NCI-H446 treated with DMSO at 0.1 percent for 48 hours (cell line): ENCODE results near the gene TOR3A.

ENCODE experiments used
- DNase-seq: peaks from one replicate; lab custom pipeline; 2025; lab: John Stamatoyannopoulos, UW

Gene TOR3A

DNA sequence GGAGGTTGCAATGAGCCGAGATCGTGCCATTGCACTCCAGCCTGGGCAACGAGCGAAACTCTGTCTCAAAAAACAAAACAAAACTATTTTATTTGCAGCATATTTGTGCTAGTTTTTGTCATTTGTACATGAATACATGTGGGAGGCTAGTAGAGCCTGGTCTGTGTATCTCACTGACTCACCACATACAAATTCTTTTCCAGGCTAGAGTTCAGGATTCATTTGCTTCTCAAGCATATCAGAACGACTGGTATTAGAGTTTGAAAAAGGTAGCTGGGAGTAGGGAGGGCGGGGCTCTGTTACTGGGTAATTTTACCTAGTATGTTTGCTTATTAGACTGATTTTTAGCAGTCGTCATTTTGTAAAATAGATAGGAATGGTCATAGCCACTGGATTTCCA, 4.5 kb upstream of the TOR3A start:
- DNase-seq = no peak

DNA sequence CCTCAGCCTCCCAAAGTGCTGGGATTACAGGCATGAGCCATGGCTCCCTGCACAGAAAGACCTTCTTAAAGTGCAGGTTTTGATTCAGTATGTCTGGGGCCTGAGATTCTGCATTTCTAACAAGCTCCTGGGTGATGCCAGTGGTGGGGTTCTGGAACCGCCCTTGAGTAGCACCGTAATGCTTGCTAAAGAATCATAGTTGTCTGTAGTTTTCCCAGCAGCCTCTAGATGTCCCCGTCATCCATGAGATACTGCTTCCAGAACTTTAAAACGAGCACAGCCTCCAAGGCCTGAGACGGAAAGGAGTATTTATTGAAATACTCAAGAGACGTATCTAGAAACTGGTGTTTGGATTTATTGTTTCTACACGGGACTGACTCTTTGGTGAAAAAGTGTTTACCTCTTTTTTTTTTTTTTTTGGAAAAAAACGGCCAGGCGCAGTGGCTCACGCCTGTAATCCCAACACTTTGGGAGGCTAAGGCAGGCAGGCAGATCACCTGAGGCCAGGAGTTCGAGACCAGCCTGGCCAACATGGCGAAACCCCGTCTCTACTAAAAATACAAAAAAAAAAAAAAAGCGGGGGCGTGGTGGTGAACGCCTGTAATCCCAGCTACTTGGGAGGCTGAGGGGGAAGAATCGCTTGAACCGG, 2.6 kb upstream of the TOR3A start:
- peak; percentile 39 for DNase-seq

DNA sequence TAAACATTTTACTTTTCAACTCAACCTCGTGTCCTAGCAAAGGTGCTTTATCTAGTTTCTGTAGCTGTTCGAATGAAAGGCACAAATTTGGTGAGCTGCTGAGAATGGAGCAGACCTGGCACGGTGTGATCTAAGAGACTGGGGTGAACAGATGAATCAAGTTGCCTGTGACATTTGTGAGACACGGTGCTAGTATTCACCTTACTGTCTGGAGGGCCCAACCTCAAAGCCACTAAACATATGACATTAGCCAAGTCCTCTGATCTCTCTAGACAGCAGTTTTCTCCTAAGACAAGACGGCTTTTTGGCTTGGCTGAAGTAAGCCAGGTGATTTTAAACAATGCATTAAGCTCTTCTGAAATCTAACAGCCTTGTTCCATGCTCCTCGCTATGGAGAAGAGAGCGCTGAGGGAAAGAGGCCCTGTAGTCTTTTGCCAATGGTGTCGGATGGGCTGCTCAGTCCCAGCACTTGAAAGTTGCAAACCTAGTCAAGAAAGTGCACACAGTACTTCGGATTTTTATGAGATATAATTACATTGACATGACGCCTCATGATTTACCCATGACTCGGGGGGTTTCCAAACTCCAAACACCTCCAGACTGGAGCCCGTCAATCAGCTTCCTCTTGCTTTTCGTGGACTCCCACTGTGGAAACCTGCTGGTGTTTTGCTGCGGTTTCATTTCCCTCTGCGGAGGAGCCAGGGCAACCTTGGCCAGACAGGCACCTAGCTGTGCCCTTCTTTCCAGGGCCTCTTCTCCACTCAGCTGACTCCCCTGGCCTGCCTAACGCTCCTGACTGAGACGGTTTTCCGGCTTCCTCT, 794 bp upstream of the TOR3A start:
- DNase-seq = no peak

DNA sequence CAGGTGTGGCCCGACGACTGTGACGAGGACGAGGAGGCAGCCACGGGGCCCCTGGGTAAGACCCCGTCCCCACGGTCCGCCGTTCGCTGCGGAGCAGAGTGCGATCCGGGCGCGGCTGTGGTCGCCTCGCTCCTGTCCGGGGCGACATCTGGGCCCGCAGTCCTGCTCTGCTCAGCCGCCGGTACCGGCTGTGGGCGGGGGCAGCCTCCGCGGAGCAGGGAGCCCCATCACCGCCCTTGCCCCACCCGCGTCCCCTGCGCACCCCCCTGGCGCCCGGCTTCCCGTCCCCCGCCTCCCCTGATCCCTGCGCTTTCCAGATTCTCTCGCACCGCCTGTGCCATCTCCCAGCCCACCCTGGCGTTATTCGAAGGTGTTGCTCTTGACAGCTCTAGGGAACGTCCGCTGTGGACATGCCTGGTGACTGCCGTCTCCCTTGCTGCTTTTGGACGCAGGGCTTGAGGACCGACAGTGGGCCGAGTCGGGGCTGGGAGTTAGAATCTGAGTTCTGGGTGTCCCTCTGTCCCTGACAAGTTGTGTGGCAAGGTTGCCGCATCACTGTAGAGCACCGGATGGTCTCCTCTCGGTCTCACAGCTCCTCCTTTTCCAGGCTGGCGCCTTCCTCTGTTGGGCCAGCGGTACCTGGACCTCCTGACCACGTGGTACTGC, 596 bp downstream of the TOR3A start:
- no peak for DNase-seq

DNA sequence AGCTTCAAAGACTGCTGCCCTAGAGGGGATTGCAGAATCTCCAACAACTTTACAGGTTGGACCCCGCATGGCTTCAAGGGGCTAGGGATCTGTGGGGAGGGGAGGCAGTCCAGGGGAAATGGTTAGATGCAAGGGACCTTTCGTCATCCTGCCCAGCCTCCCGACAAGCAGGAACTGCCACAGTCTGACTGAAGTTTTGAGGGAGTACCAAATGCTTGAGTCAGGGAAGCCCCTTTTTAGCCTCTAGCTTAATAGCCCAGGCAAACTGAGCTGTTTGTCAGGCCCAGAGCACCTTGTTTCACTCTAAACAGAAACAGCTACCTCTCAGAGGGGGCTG, 1.1 kb downstream of the TOR3A start:
- no peak for DNase-seq

DNA sequence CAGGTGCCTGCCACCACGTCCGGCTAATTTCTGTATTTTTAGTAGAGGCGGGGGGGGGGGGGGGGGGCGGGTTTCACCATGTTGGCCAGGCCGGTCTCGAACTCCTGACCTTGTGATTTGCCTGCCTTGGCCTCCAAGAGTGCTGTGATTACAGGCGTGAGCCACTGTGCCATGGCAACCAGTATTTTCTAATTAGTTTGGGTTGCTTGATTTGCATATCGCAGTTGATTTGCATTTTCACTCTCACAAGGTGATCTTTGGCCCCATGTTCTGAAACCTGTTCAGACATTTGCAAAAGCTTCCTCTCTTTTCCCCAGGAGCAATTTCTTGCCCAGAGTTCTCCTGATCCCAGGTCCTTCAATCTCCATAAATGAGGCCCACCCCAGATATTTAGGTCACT, 1.7 kb downstream of the TOR3A start:
- no peak for DNase-seq

DNA sequence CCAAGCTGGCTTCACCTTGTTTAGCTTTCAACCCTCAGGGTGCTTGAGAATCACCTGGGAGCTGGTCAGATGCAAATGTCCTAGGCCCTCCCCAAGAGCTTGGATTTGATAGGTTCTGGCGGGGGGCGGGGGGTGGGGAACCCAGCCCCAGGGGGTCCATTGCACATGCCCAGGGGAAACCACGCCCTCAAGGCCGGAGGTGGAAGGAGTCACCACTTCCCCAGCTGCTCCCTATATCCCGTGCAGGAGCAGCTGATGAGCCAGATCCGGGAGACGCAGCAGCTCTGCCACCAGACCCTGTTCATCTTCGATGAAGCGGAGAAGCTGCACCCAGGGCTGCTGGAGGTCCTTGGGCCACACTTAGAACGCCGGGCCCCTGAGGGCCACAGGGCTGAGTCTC, 5.8 kb downstream of the TOR3A start:
- DNase-seq = no peak

DNA sequence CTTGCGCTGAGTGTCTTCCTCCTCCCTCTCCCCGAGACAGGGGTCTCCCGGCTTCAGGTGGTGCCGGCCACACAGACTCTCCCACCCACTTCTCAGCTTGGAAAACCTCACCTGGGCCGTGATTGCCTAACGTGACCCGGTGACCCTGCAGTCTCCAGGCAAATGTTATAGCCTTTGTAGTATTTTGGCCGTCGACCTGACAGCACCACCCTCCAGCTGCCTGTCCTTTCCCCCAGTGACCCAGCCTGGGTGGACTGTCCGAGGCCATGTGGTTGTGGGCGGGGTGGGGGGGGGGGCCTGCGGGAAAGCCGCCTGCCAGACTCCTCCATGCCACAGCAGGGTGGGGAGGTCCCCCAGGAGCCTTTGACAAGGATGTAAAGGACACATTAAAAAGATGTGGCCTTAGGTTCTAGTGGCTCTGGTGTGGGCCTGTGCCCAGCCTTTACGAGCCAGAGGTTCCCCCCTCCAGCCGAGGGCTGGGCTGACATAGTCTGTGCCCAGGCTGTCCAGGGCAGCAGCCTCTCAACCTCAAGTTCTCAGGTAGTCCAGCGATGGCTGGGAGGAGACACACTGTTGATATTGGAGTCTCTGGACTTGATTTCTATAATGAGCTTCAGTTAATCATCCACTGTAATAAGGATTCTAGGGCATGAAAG, 8.1 kb downstream of the TOR3A start:
- DNase-seq = no peak

DNA sequence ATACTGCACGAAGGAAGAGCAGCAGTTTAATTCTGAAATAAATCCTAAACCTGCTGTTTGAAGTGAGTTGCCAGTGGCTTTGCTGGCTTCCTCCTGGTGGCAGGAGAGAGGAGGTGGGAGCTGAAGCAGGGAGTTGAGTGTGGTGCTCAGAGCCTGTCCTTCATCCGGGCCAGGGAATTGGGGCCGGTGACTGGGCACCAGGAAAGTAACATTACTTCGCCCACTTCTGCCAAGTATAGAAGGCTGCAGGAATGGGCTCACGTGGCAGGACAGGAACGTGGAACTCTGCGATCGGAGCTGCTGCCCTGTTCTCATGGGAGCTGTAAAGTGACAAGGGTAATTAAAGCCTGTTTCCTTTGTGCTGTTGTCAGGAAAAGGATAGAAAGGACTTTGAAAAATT, 8.7 kb downstream of the TOR3A start:
- DNase-seq = no peak

DNA sequence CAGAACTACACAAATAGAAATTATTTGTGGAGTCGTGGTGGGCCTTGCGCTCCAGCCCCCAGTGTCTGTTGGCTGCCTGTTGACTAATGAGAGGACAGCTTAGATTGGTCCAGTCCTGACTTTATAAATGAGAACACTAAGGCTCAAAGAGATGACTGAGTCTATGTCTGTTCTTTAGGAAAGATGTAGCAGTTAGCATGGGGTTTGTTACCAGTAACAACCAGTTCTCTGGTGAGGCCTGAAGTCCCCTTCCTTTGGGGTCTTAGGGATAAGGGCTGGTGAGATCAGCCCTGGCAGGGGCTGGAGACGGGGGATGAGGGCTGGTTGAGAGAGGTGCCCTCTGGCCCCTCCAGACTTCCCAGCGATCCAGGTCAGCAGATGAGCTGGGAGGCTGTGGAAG, 9.1 kb downstream of the TOR3A start:
- DNase-seq = no peak

DNA sequence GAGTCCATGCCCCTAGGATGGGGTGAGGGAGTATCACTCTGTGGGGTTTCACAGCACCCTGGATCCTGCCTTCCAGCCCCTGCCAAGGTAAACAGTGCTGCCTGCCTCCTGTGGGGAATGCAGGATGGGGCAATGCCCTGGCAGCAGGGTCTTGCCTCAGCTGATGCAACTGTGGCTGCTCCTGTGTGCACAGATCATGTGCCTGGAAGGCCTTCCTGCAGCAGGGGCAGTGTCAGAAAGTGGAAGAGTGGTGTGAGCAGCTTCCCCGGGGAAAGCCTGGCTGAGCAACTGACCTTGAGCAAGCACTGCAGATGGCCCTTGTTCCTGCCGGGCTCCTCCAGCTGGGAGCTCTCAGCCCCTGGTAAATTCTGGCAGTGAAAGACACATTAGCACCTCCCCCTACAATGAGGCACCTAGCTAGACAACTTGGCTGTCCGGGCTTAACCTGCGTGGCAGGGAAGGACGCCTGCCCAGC, 9.9 kb downstream of the TOR3A start:
- no peak for DNase-seq

DNA sequence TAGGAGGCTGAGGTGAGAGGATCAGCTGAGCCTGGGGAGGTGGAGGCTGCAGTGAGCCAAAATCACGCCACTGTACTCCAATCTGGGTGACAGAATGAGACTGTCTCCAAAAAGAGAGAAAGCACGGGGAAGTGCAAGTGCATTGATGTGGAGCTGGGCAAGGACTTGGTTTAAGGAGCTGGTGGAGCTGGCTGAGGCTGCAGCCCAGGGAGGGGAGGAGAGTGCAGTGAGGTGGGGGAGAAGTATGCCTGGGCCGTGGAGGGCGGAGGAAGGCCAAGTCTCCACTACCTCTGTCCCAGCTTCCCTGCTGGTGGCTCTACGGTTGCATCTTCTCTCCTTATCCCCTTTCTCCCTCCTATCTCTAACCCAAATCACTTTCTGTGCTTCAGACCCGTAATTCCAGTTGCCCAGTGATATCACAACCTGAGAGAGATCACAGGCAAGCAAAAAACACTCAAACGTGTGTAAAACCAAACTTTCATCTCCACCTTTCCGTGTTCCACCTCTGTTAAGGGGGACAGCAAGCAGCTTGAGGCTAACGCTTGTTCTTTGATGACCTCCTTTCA, 11.1 kb downstream of the TOR3A start:
- DNase-seq = no peak

DNA sequence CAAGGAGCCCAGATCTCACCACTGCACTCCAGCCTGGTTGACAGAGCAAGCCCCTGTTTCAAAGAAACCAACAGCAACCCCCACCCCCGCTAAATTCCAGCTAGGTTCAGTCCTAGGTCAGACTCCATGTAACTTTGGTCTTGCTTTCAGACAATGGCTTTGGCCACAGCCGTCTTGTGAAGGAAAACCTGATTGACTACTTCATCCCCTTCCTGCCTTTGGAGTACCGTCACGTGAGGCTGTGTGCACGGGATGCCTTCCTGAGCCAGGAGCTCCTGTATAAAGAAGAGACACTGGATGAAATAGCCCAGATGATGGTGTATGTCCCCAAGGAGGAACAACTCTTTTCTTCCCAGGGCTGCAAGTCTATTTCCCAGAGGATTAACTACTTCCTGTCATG, 12.9 kb downstream of the TOR3A start:
- DNase-seq = no peak

DNA sequence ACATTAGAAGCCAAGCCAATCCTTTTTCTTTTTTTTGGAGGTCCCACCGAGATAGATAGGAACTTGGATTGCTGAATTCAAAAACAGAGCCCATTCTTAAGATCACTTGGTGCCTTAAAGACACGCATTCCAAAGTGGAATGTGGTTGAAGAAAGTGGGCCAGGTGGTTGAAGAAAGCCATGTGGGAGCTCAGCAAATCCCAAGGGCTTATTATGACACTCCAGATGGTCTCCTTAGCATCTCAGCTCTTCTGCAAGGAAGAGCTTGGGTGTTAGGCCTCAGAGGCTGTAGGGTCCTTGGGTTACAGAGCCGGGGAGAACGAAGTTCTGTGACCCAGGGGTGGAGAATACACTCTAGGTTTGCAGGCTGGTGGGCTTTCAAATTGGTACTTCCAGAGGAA, 13.5 kb downstream of the TOR3A start:
- DNase-seq = no peak

DNA sequence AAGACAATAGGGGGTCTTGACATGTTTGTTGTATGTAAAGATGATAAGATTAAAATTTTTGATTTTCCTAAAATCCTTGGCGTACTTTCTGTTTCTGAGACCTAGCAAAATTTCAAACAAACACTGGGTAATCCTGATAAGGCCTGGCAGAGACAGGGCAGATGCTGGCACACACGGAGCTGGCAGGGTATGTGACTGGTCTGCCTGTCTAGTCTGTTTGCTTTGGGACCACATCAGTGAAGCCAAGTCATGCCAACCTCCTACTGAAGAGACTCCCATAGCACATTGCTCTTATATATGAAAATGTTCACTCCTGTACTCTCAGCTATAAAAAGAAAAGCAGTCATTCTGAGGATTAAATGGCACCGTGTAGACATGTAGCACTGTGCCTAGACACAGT, 14.1 kb downstream of the TOR3A start:
- no peak for DNase-seq

DNA sequence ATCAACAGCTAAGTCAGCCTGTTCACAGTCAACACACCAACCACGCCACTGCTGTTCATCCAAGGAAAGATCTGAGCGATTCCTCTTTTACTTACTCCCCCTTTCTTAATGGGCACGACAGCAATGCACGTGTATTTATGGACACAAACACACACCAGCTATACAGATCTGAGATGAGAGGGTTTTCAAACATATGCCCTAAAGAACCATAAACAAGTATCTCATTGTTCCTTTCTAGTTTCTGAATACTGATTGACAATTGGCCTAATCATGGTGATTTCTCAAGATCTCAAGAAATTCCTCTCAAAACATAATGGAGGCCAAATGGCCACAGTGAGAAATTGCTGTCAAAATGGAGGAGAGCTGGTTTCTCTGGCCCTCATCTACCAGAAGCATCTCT, 18.0 kb downstream of the TOR3A start:
- DNase-seq = no peak

DNA sequence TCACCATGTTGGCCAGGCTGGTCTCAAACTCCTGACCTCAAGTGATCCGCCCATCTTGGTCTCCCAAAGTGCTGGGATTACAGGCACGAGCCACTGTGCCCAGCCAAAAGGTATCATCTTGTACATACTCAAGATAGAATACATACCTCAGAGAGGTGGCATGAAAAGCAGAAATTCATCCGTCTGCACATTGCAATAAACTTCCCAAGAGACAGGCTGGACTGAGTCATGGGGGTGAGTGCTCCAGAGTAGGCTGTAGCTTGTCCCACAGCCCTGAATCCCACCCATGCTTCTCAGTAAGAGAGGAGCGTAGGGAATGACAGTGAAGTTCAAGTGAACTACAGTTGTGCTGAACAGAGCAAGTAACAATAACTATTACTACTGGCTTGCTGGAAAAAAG, 19.7 kb downstream of the TOR3A start:
- no peak for DNase-seq

DNA sequence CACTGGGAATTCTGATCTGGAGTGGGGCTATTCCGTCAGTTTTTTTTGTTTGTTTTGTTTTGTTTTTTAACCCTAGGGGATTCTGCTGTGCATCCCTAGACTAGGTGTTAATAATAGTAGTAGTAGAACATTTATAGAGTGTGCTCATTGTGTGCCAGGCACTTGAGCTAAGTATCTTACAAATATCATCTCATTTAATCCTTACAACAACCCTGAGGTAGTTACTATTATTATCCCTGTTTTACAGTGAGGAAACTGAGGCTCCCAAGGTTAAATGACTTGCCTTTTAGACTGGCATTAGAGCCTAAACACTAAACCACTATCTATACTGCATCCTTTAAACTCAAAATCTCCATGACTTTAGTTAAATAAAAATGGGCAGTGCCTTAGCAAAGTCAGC, 22.1 kb downstream of the TOR3A start:
- no peak for DNase-seq

DNA sequence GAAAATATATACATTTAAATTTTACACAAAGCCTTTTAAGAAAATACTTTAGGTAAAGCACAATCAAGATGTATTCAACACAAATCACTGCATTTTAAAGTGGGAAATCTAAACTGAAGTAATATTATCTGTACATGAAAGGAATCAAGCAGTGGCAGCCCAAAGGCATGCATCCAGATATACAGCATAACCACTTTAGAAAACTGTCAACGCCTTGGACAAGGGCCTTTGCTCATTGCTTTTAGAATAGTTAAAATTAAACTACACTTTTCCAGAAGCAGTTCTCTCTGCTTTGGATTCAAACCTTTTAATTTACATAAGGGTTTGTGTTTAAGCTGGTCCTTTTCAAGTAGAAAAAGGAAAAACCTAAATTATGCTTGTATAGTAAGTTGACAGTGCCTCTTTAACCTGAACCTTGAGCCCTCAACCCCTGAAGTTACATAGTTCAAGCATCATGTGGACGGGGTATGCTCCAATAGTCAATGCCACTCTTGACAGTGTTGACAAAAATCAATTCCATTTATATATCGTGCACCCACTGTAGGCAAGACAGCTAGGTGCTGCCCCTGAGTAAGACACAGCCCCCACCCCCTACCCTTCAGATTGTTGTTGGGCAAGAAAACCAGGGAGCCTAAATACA, 22.9 kb downstream of the TOR3A start:
- no peak for DNase-seq

DNA sequence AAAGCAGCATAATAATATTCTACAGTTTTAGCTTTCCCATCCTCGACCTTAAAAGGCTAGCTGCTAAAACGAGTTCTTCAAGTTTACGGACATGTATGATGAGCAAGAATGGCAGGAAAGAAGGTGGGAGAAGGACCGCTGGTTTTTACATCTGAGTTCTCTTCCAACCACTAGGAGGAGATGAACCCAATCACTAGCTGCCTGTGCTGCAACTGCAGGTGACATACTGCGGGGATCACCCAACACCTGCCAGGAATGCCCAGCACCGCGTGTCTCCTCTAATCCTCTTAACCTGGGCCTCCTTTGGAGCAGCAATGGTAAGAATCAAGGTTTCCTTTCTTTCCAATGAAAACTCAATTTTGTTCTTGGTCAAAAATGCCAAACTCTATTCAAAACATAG, 23.5 kb downstream of the TOR3A start:
- DNase-seq = no peak

DNA sequence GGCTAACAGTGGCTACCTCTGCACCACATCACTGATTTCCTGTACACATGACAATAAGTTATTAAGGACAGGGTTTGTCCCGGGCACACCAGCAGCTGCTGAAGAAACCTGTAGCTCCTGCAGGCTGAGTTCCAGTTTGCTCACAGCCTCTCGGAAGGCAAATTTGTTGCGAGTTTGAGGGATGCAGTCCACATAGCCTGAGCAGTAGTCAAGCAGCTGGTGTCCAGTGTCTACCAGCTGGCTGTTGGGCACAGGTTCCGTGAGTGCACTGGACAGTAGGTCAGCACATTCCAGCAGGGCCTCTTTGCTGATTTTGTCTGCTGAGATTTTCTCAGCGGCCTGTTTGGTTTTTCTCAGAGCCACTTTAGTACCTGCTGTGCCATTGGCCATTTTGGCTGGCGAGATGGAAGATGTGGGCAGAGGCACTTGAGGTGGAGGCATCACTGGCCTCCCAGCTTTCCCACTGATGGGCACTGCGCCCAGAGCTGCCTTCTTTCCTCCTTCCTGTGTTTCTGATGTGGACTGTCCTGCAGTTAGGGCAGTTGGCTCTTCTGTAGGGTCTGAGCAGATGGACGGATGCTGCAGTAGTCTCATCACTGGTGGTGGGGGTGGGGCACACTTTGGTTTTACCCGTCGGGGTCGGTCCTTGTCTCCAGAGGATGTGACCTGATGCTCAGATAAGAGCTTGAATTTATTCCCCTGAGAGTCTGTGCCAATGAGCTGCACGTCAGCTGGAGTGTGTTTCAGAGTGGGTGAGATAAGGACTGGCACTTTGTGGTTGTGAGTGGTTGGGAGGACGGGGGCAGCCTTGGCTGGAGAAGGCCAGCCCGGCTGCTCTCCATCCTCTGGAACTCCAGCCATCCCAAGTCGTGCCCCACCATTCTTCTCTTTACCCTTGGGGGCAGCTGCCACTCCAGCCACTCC, 26.1 kb downstream of the TOR3A start:
- no peak for DNase-seq
